GM12872 (cell line): ENCODE measurements around the gene IL1RAPL1.

Experiments used
- CTCF ChIP-seq: IDR thresholded peaks from 3 replicates; pipeline ENCODE4 v1.5.1; 2011; ENCODE audit warnings: low read depth, mild to moderate bottlenecking, low read length, moderate library complexity; ENCODE audit not compliant: insufficient read depth

The IL1RAPL1 gene

GRCh38 chrX:29842552-29842951 is 1255.3 kb downstream of the IL1RAPL1 start:
- TF ChIP-seq CTCF: no peak

GRCh38 chrX:29851857-29852605 is 1264.8 kb downstream of the IL1RAPL1 start:
- no peak for TF ChIP-seq CTCF

GRCh38 chrX:29852767-29853166 is 1265.5 kb downstream of the IL1RAPL1 start:
- TF ChIP-seq CTCF: no peak

GRCh38 chrX:29858714-29859113 is 1271.5 kb downstream of the IL1RAPL1 start:
- no peak for TF ChIP-seq CTCF

- no peak for TF ChIP-seq CTCF
These were observed 1275.0 kb downstream of the IL1RAPL1 start for GRCh38 chrX:29862126-29862677.

- no peak for TF ChIP-seq CTCF
These were observed 1280.7 kb downstream of the IL1RAPL1 start for GRCh38 chrX:29867971-29868370.

GRCh38 chrX:29869837-29870236 is 1282.6 kb downstream of the IL1RAPL1 start:
- TF ChIP-seq CTCF: no peak
